ENCODE results near the gene AP4B1.
"Not testable (repeated sequence)": the region's sequence is repeated elsewhere in the genome, so short reads cannot be mapped to it uniquely, and the experiment has no call there.

GRCh38 chr1:113852694-113853093, 51.9 kb downstream of the AP4B1 start:
- TF ChIP-seq CTCF, POLR2A, POLR2AphosphoS5 (IDR thresholded peaks at IDR 0.05): not testable (repeated sequence)

Data from breast epithelium (tissue), 3 donors.